DMS53 treated with DMSO at 0.1 percent for 48 hours (cell line): ENCODE measurements around the gene HS6ST3.
"Not testable (repeated sequence)": the region's sequence is repeated elsewhere in the genome, so short reads cannot be mapped to it uniquely, and the experiment has no call there.

ENCODE experiments used
- DNase-seq: peaks from one replicate; lab custom pipeline; 2025; ENCODE audit not compliant: unreplicated experiment; lab: John Stamatoyannopoulos, UW

The HS6ST3 gene

DNA sequence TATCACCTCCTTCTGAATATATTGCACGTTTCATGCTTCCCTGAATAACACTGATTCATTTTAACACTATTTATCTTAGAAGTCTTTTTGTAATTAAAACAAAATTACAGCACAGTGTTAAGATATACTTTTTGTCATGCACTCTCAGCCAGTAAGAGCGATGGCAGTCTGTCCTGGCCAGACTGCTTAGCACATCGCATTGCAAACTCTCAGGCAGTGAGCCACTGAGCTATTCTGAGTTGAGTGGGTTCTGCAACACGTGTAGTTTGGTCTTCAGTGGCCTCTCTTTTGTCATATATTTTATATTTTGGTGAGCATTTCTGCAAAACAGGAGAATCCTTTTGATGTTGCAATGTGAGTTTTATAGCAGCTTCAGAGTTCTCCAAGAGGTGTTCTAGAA is 332.1 kb downstream of the HS6ST3 start:
- DNase-seq: no peak

DNA sequence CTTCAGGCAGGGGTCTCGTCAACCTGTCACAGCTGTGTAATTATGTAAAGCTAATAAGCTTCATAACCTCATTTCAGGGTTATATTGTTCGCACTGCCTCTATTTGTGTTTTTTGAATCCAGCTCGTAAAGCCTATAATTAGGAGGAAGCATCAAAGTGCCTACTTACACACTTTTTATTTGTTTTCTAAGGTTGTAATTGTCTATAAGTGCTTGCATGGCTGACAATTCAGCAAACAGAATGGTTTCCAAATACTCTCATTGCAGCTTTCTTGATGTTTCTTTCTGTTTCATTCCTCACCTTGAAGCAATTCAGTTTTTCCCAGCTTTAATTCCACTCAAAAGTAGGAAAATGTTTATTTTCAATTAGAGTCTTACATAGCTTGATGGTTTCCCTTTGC is 336.3 kb downstream of the HS6ST3 start:
- DNase-seq: no peak

DNA sequence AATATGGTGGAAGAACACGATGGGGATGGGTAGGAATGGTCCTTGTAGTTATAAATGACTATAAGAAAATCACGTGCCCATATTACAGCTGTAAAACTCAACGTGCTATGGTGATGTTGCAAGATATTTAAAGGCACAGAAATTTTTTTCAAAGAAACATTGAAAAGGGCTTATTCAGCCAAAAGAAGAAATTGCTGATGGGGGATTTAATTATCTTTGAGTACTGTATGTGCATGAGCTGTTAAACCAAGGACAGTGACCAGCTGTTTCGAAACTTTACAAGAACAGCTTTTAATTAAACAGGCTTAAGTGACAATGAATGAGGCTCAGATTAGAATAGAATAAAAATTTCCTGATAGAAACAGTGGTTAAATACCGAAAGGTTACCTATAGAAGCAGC is 339.0 kb downstream of the HS6ST3 start:
- DNase-seq: no peak

DNA sequence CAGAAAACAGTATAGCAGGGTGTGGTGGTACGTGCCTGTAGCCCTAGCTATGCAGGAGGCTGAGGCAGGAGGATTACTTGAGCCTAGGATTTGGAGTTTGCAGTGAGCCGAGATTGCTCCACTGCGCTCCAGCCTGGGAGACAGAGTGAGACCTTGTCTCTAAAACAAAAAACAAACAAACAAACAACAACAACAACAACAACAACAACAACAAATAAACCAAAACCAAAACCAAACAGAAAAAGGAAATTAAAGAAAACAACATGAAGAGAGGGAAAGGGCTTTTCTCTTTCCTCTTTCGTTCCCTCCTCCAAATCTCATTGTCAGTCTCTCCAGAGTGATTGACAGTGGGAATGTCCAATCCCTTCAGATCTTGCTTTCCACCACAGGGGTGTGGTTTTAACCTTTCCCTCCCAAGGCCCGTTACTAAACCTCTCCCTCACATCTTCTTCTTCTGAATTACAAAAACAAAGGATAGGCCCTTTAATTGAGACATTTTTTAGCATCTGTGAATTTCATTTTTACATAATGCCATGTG is 341.2 kb downstream of the HS6ST3 start:
- no peak for DNase-seq

DNA sequence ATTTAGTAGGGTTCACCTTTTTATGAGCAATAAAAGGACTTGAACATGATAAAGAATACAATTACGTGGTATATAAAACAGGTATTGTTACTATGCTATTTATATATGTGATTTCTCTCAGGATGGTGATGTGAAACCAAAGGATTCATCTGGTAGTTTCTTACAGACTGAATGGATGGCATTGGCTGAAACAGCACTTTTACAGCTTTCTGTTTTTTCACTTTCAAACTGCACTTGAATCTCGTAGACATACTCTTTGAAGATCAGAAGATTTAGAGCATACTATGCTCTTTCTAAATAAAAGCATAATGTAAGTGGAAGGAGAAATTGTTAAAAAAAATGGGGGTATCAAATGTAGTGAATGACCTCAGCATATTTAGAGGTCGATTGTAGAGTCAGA is 354.8 kb downstream of the HS6ST3 start:
- DNase-seq: no peak

DNA sequence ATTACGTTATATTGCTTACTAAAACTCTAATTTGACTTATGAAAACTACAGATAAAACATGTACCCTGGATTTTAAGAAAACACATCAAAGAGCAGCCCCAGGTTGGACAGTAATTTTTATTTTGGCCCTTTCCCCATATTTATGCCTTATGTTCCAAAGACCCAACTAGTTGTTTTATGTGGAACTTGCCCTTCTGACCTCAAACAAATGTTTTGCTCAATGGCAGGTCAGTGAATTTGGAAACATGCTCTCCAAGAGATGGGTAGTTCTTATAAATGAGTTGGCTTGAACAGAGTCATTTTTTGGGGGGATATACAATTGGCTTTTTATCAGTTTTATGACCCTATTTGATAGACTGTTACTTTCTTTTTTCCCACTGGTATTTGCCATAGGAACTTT is 360.0 kb downstream of the HS6ST3 start:
- DNase-seq: no peak

DNA sequence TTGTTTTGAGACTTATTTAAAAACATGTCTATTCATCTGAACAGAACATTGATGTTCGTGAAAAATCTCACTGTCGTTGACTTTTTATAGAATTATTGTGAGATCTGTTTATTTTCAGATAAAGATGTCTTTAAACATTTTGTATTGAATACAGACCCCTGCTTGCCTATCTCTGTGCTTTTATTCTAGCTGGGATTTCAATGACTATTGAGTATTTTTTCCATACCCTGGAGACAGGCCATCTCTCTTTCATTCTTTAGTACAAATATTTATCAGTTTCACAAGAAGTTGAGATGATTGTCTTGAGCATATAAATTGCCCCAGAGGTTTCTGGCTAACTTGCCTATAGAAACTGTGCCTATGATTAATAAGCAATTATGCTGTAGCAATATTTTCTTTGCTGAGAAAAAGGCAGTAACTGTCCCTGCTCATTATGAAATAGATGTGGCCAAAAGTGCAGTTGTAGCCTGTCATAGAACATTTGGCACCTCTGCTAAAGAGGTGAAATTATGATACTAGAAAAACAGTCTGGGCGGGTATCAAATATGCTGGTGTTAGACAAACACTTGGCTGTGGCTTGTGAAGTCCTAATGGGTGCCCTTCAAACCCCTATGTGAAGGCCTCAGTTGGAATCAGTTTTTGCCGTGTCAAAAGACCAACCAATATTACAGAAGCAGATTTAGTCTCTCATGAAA is 360.6 kb downstream of the HS6ST3 start:
- no peak for DNase-seq

DNA sequence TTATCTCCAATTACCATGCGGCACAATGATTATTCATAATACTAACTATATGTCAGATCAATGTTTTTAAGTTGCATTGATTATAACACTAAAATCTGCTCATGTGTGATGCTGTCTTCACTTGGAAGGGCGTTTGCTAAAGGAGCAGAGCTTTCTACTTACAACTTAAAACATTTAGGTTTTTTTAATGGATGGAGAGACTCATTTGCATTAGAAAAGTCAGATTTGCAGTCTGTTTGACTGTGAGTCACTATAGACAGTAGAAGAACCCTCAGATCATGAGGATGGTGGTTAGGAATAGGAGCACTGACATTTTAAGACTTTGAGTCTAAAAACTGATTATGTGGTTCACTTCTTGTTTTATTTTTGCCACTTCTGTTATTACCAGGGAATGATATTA is 364.6 kb downstream of the HS6ST3 start:
- DNase-seq: no peak

DNA sequence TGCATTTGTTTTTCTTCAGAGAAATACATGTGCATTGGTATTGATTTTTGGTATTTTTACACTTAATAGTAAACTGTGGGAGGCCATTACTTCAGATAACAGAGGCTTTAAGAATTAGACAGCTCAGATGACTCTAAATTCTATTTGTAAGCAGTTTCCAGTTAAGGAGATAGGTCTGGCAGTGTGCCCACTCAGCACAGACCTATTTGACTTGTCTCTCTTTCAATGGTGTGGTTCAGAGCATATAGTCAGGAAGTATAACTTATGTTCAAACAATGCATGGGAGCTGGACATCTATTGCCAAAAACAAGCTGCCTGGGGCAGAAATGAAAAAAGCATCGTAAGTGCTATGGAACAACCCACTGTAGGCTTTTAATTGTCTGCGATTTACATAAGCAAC is 370.7 kb downstream of the HS6ST3 start:
- DNase-seq: no peak

DNA sequence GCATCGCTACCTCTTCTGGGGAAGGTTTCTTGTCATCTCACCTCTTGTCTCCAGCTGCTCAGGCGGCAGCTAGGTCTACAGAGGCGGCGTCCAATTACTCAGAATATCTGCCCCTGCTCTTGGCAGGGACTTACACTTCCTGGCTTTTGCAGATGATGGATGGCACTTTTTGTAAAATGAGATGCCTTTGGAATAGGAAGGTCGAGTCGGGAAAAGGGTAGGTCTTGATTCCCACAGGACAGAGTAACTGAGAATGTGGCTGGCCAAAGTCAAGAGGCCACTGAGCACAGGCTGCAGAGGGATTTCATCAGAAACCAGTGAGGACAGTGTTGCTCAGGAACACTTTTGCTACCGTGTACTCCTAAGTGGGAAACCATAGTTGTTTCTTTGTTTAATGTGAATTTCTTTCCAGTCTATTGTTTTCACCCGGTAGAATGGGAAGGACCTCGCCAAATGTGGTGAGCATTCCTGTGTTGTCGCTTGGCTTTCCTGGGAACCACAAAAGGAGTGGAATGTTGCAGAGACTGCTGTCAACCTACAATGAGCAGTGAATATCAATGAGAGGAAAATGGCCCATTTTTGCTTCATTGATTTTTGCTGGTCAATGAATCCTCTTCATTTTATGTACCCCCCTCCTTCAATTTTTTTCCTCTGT is 383.7 kb downstream of the HS6ST3 start:
- DNase-seq: no peak

DNA sequence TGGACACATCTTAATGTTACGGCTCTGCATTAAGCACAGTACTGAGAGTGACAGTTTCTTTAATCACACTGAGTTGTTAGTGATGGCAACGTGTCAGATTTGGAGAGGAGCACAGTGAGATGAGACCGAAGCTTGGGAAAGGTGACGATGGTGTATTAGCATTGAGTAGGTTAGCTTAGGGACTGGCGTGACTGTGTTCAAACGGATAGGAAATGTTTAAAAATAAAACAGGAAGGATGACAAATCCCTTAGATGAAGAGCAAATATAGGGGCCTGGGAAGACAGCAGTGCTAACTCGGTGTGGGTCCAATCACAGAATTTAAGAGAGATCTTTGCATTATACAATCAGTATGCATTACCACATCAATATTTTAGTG is 384.3 kb downstream of the HS6ST3 start:
- no peak for DNase-seq

DNA sequence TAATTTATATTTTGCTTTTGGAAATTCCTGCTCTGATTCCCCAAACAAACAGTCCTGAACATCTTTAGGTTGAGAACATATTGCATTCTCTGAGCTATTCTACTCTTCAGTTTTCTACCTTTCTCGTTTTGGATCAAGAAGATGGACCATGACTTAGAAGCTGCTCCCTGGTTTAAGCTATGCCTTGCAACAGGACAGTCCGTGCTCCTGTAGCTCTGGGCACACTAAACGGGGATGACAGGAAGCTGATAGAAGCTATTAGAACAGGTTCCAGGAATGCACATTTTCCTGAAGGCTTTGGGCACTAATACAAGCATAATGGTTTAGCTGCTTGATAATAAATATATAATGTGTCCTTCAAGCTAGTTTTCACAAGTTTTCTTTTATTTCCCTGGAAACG is 385.2 kb downstream of the HS6ST3 start:
- DNase-seq: no peak

DNA sequence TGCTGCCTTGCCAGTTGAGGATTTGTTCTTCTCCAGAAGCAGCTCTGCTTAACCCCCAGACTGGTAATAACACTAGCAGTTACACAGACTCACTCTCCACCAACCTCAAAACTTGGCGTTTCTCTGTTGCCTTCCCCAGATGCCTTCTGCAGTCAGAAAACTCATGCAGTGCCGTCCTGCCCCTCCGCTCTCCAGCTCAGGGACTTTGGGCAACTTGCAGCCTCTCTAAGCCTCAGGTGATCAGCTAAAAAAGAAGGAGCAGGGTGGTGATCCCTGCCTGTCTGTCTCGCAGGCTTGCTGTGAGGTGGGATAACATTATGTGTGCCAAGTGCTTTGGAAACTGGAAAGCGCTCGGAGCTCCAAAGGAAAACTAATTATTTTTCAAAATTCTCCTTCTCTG is 391.6 kb downstream of the HS6ST3 start:
- DNase-seq: no peak

DNA sequence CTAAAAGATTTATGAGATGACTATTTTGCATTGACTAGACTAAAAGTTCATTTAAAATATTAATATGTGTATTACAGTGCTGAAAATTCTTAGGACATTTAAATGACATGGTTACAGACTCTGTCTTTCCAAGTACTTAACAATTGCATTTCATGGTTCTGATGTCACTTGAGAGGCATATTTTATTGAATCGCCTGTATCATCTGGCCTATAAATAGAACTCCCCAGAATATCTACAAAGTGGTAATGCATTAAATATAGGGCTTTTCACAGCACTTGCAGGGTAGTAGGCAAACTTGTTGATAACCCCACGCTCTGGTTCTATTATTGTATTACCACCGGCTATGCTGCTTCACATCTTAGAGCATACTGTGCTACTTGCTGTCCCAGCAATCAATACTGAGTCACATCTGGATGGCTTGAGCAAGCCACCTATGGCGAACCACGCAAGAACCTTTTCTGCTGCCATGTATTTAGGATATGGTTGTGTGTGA is 400.6 kb downstream of the HS6ST3 start:
- DNase-seq: no peak

DNA sequence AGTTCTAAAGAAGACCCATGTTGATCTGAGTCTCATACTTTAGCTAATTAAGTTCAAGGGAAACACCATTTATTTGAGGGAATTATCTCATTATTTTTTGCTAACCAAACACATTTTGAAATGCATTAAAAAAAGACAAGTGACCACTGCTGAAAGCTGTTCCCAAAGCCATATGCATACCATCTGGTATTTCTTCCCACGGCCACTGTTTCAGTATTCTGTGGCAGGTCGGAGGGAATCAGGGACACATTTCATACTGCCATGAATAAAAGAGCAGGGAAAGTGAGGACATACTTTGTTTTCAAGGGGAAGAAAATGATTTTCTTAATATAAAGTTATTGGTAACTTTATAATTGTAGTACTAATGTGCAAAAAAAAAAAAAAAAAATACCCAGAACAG is 401.2 kb downstream of the HS6ST3 start:
- no peak for DNase-seq

DNA sequence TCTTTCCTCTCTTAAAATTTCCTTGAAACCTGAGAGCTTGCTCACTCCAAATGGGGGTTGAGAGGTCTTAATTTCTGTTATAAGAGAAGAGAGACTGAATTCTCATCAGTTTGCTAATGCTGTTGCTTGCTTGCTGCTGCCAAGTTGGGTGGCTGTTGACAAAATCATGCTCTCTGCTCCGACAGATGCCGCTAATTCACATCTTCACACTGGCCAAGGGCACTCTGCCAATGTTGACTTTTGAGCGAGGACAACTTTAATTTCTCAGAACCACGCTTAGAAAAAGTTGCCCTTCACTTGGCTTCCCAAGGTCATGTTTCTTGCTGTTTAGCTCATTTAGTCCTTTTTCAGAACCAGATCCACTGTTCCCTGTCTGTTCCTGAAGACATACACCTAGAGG is 402.9 kb downstream of the HS6ST3 start:
- no peak for DNase-seq

DNA sequence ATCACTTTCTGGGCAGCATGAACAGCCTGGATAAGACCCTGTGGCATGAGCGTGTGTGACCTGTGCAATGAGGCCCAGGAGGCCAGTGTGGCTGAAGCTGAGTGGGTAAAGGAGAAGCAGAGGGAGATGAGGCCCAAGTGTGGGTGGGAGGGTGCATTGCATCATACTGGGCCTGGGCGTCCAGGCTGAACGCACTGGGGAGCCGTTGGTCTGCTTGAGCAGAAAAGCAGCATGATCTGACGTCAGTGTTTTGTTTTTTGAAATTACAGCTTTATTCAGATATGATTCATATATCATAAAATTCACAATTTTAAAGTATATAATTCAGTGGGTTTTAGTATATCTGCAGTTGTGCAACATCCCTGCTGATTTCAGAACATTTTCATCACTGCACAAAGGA is 409.7 kb downstream of the HS6ST3 start:
- DNase-seq: no peak

DNA sequence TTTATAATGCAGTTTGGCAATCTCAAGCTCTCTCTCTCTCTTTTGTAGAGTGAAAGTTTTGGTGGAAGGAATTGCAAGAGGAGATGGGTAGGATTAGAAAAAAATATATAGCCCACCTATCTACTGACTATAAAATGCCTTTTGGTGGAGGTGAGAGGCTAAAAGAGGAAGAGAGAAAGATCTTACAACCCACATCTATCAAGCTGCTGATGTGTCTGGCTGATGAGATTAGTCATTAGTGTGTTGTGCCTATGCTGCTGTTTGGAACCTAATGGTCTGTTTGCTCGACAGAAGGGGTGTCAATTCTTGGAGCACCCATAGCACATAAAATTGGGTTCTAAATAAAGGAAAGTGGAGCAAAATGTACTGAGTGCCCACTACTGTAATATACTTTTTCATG is 411.0 kb downstream of the HS6ST3 start:
- DNase-seq: no peak

DNA sequence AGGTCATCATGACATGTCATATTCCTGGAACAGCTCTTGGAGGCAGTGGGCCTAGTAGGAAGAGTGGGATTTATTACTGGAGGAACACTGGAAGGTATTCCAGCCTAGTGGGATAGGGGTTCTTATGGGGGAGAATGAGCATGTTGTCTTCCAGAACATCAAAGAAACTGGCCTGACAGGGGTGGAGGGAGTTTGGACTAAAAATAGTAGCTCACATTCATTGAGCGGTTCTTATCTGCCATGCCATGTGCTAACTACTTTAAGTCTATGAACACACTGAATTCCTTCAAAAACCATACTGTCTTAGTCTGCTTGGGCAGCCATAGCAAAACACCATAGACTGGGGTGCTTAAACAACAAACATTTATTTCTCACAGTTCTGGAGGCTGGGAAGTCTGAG is 413.6 kb downstream of the HS6ST3 start:
- no peak for DNase-seq

DNA sequence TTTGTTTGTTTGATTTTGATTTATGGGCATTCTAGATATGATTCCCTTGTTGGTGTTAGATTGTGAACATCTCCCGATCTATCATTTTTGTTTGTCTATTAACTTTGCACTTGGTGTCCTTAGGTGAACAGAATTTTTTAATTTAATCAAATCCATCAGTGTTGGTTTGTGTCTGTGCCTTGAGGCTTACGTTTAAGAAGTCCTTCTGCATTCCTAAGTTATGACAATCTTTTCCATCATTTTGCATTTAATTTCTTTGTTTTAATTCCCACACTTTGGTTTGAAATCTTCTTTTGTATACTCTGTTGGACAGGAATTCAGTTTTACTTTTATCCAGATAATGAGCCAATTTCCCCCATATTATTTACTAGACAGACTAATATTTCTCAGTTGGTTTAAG is 421.7 kb downstream of the HS6ST3 start:
- DNase-seq: no peak

DNA sequence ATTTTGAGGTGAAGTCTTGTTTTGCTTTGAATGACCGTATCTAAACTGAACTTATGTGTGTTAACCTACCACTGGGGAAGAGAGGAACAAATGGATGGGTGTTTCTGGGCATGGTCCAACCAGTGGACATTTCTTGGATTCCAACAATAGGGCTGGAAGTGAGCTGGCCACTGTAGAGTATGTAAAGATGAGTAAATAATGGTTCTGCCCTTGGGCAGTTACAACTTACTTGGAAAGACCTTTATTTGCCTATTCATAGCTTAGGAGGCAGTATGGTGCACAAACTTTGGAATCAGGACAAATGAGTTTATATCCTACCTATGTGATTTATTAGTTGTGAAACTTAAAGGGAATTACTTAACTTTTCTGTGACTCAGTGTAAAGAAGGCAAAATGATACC is 429.5 kb downstream of the HS6ST3 start:
- DNase-seq: no peak

DNA sequence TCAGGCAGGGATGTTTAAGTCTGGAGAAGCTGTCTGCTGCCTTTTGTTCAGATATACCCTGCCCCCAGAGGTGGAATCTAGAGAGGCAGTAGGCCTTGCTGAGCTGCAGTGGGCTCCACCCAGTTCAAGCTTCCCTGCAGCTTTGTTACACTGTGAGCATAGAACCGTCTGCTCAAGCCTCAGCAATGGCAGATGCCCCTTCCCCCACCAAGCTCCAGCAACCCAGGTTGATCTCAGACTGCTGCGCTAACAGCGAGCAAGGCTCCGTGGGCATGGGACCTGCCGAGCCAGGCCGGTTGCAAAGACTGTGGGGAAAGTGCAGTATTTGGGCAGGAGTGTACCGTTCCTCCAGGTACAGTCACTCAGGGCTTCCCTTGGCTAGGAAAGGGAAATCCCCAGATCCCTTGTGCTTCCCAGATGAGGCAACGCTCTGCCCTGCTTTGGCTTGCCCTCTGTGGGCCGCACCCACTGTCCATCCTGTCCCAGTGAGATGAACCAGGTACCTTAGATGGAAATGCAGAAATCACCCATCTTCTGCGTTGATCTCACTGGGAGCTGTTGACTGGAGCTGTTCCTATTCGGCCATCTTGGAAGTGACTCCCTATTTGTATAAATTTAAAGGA is 434.6 kb downstream of the HS6ST3 start:
- not testable (repeated sequence) for DNase-seq
